Measurements from ENCODE around the gene RHOG.

- TF ChIP-seq CTCF (IDR thresholded peaks at IDR 0.05) = no peak
- TF ChIP-seq POLR2A (IDR thresholded peaks at IDR 0.05) = no peak
Observed at GRCh38 chr11:3832816-3833215, 7.9 kb downstream of the RHOG start.

Data from heart left ventricle (tissue), 13 donors.